GM12878 (cell line): ENCODE results near the gene ZBTB9. TPM values are rescaled to one million over a fixed set of nuclear protein-coding genes. Genes with fewer than 3 reads are reported as not detected.

Source experiments
- ATAC-seq: fragments of 200-7000 bp; cut with Tn5 transposase; 3 replicates; pipeline ENCODE4 v1.9.1; 2020; ENCODE audit warnings: mild to moderate bottlenecking, moderate library complexity
- BruUV-seq: library from RNA; stranded (reverse); fragments of 400-500 nt; replicated peaks from 2 replicates; lab custom pipeline; 2021; lab: Mats Ljungman, UMichigan
- CTCF ChIA-PET: fragments of 300-600 bp; sonication (Branson Sonifier 250); formaldehyde crosslinking; extraction: SDS; loops from one replicate; lab custom pipeline; 2021; ENCODE audit warnings: inconsistent platforms; lab: Yijun Ruan, JAX
- POLR2A ChIA-PET: fragments of 350-600 bp; formaldehyde crosslinking; extraction: SDS; loops from one replicate; lab custom pipeline; 2021; ENCODE audit warnings: inconsistent platforms; lab: Charles Lee
- RAD21 ChIA-PET: fragments of 300-600 bp; sonication (Branson Sonifier 250); formaldehyde crosslinking; loops from one replicate; lab custom pipeline; 2023; ENCODE audit warnings: antibody characterized with exemption; ENCODE audit not compliant: unreplicated experiment; lab: Charles Lee
- SMC1A ChIA-PET: fragments of 300-600 bp; sonication (Branson Sonifier 250); formaldehyde crosslinking; loops from one replicate; lab custom pipeline; 2023; ENCODE audit not compliant: unreplicated experiment, uncharacterized antibody; lab: Charles Lee
- DNase-seq: peaks from one replicate; pipeline ENCODE4 v3.0.0-alpha.2; 2011; ENCODE audit warnings: low read depth, low spot score
- FAIRE-seq: peaks from 3 replicates; lab custom pipeline; 2011; peaks lifted over from hg19 to GRCh38; lab: Jason Lieb, UNC
- H2AFZ ChIP-seq: 2 replicates; pipeline ENCODE4 v1.6.0; 2011; ENCODE audit warnings: low read depth, low read length, control low read depth; ENCODE audit not compliant: control insufficient read depth
- H3K27ac ChIP-seq: 2 replicates; pipeline ENCODE4 v1.5.1; 2011; ENCODE audit warnings: control low read depth; ENCODE audit not compliant: control insufficient read depth, insufficient read depth
- H3K27me3 ChIP-seq, 2 experiments: replicated peaks in 1 of 2; 2 replicates each; pipeline versions ENCODE4 v1.6.0 to v1.6.1; 2011; ENCODE audit warnings: low read length in 1 of 2; ENCODE audit not compliant: control insufficient read depth in 2 of 2, insufficient read depth in 2 of 2
- H3K36me3 ChIP-seq, 2 experiments: 2 replicates each; pipeline ENCODE4 v1.5.1; 2011; ENCODE audit warnings: low read length in 1 of 2; ENCODE audit not compliant: control insufficient read depth in 2 of 2, insufficient read depth in 2 of 2
- H3K4me1 ChIP-seq: 2 replicates; pipeline ENCODE4 v1.6.1; 2011; ENCODE audit warnings: mild to moderate bottlenecking, low read length, moderate library complexity, mixed read lengths; ENCODE audit not compliant: control insufficient read depth, insufficient read depth
- H3K4me2 ChIP-seq: 2 replicates; pipeline ENCODE4 v1.6.0; 2011; ENCODE audit warnings: control low read depth; ENCODE audit not compliant: control insufficient read depth, insufficient read depth
- H3K4me3 ChIP-seq: fragments of 200-600 bp; sonication (generic); 2 replicates; pipeline ENCODE4 v1.5.1; 2016
- H3K79me2 ChIP-seq: 2 replicates; pipeline ENCODE4 v1.6.0; 2011; ENCODE audit warnings: low read length; ENCODE audit not compliant: control insufficient read depth, insufficient read depth
- H3K9ac ChIP-seq: 2 replicates; pipeline ENCODE4 v1.8.0; 2011; ENCODE audit warnings: low read length, control low read depth, mixed read lengths; ENCODE audit not compliant: control insufficient read depth, insufficient read depth
- H3K9me3 ChIP-seq: replicated peaks from 3 replicates; pipeline ENCODE4 v1.5.1; 2011; ENCODE audit warnings: mild to moderate bottlenecking, low read length; ENCODE audit not compliant: control insufficient read depth, insufficient read depth
- H4K20me1 ChIP-seq: 2 replicates; pipeline ENCODE4 v1.6.0; 2011; ENCODE audit not compliant: control insufficient read depth, insufficient read depth
- CUX1 ChIP-seq: IDR thresholded peaks from 2 replicates; pipeline ENCODE4 v1.6.1; 2012; ENCODE audit warnings: improper control_type of control experiment, low read depth, low read length; ENCODE audit not compliant: insufficient replicate concordance
- E2F4 ChIP-seq: IDR thresholded peaks from 2 replicates; pipeline ENCODE4 v1.6.1; 2012; ENCODE audit warnings: low read depth, low read length, improper control_type of control experiment
- NFYB ChIP-seq: IDR thresholded peaks from 2 replicates; pipeline ENCODE4 v1.6.1; 2011; ENCODE audit warnings: low read depth, mild to moderate bottlenecking, low read length, improper control_type of control experiment, moderate library complexity; ENCODE audit not compliant: insufficient read depth
- NR2C1 ChIP-seq: fragments of 450-650 bp; IDR thresholded peaks from 2 replicates; pipeline ENCODE4 v1.6.1; 2017; ENCODE audit warnings: antibody characterized with exemption, mild to moderate bottlenecking, moderate library complexity
- ZBED1 ChIP-seq: IDR thresholded peaks from 2 replicates; pipeline ENCODE4 v1.6.1; 2016; ENCODE audit warnings: borderline replicate concordance
- ZBTB33 ChIP-seq: fragments of 450-650 bp; IDR thresholded peaks from 2 replicates; pipeline ENCODE4 v1.6.1; 2017; ENCODE audit warnings: mild to moderate bottlenecking
- ZNF592 ChIP-seq: fragments of 450-650 bp; IDR thresholded peaks from 2 replicates; pipeline ENCODE4 v1.6.1; 2017; ENCODE audit warnings: mild to moderate bottlenecking, moderate library complexity
- WGBS: methylation state at CpG from one replicate; pipeline ENCODE4 v1.1.6; 2016; ENCODE audit warnings: low lambda C conversion rate; ENCODE audit not compliant: insufficient replicate concordance, insufficient coverage; ENCODE audit errors: missing lambda C conversion rate; 5-methylcytosine and 5-hydroxymethylcytosine counted together
- in situ Hi-C: fragments of 300-500 bp; cut with MboI; formaldehyde crosslinking; loops from 9 replicates; pipeline ENCODE4 v1.14.3; 2018; ENCODE audit warnings: mixed read lengths
- intact Hi-C: fragments of 100-400 bp; cut with micrococcal nuclease; formaldehyde crosslinking; loops from one replicate; pipeline ENCODE4 v1.14.2; 2022; ENCODE audit not compliant: unreplicated experiment
- polyA plus RNA-seq, 11 experiments: library from polyadenylated mRNA; depleted of rRNA in 4 of 11; unstranded in 6 of 11; stranded (reverse) in 5 of 11; fragments of >200 nt; fragmentation: Nextera tagmentation in 4 of 11; fragmentation: Illumina TruSeq in 1 of 11; extraction: Ambion mirVana in 4 of 11; extraction: Trizol in 1 of 11; gene quantifications; 1 replicate in 1 of 11; 2 replicates in 10 of 11; pipeline versions ENCODE4 v1.2.1 to v1.2.3, GENCODE V29; 2011 to 2016; ENCODE audit warnings: inconsistent platforms in 2 of 11, missing spikeins in 2 of 11, low read depth in 1 of 11
- total RNA-seq, 4 experiments: library from RNA; depleted of rRNA in 3 of 4; stranded (reverse); fragments of >200 nt in 3 of 4; fragmentation: Illumina TruSeq in 1 of 4; extraction: Trizol in 1 of 4; gene quantifications; 2 replicates each; pipeline versions ENCODE4 v1.2.1 to v1.2.3, GENCODE V29; 2013 to 2021

ZBTB9 gene
- total and polyA plus RNA-seq, 10 of the 15 experiments (the other 5 are each of a cell fraction or from before 2014, with no cell fraction given) = 1.5 to 12.7 (median 6.9) TPM

GRCh38 chr6:33425668-33426577 is 28.5 kb upstream of the ZBTB9 start:
- in situ Hi-C loops = no loop called here
- H4K20me1 ChIP-seq = no peaks in the 10 kb centered on the region
- H3K36me3 ChIP-seq = no peaks in the 10 kb centered on the region
- no peaks in the 10 kb centered on the region for H3K9me3 ChIP-seq
- RAD21 ChIA-PET = interaction anchor here (1.0 to 2.3 kb wide), 13 partner anchors 10 to 208 kb away, joined by 3 to 11 read pairs (median 5); partner anchors contain the start of genes B3GALT4, BAK1, KIFC1 and PFDN6
- peak overlapping the region; percentile 87 for H2AFZ ChIP-seq
- DNase-seq = no peak
- SMC1A ChIA-PET = interaction anchor here (0.6 to 1.5 kb wide), 8 partner anchors 9 to 122 kb away, joined by 3 to 6 read pairs (median 3); no protein-coding TSS in a partner anchor
- WGBS = 3% methylated on average over 34 of the region's 43 CpGs
- intact Hi-C loops = loop anchor here (2.0 kb wide), 1 partner anchor 35 kb away; the partner anchor contains the start of gene KIFC1
- H3K27ac ChIP-seq = peak overlapping the region; percentile 86
- peaks cover 1% of the 10 kb centered on the region; the same call in 1 of the 2 replicates for H3K79me2 ChIP-seq
- peaks cover 36% of the 10 kb centered on the region for H3K4me1 ChIP-seq
- peak overlapping the region; percentile 87 for H3K9ac ChIP-seq
- CTCF ChIA-PET = interaction anchor here (0.6 to 2.4 kb wide), 16 partner anchors 9 to 275 kb away, joined by 3 to 25 read pairs (median 4); partner anchors contain the start of genes B3GALT4, CUTA, RGL2 and RPS18
- ATAC-seq = peak; percentile 77
- no peaks in the 10 kb centered on the region; a peak in 2 of 4 replicates for H3K27me3 ChIP-seq
- no TSS peak for BruUV-seq
- peak overlapping the region; percentile 77 for H3K4me2 ChIP-seq
- POLR2A ChIA-PET = interaction anchor here (0.5 to 2.4 kb wide), 13 partner anchors 9 to 864 kb away, joined by 3 to 14 read pairs (median 5); partner anchors contain the start of genes CUTA, ZBTB22 and ZBTB9
- peak; percentile 72 for FAIRE-seq
- peak overlapping the region; percentile 66 for H3K4me3 ChIP-seq
- TF ChIP-seq NR2C1 (peak; percentile 25; the same call in 1 of the 2 replicates), CUX1 (no peak), ZNF592 (no peak), NFYB (no peak), ZBED1 (no peak), E2F4 (no peak), ZBTB33 (no peak)
